Neuronal stem cell (in vitro differentiated cells): ENCODE results near the gene BAZ2B.

Source experiments
- DNase-seq: peaks from one replicate; pipeline ENCODE4 v3.0.0-alpha.2; 2013; ENCODE audit warnings: low spot score
- H2AFZ ChIP-seq: one replicate; pipeline ENCODE4 v1.6.1; 2013; ENCODE audit warnings: mild to moderate bottlenecking, low read length, inconsistent platforms
- H2AK5ac ChIP-seq: 2 replicates; pipeline ENCODE4 v1.6.1; 2013; ENCODE audit warnings: low read depth, mild to moderate bottlenecking, inconsistent platforms, low read length, moderate library complexity, mixed read lengths
- H2BK120ac ChIP-seq: 2 replicates; pipeline ENCODE4 v1.6.1; 2013; ENCODE audit warnings: low read depth, mild to moderate bottlenecking, inconsistent platforms, low read length, moderate library complexity, mixed read lengths
- H2BK12ac ChIP-seq: one replicate; pipeline ENCODE4 v1.6.1; 2013; ENCODE audit warnings: low read length, inconsistent platforms
- H2BK15ac ChIP-seq: 2 replicates; pipeline ENCODE4 v1.6.1; 2013; ENCODE audit warnings: mild to moderate bottlenecking, low read length, inconsistent platforms, mixed read lengths
- H2BK5ac ChIP-seq: one replicate; pipeline ENCODE4 v1.6.1; 2013; ENCODE audit warnings: inconsistent platforms, mild to moderate bottlenecking, low read length, moderate library complexity
- H3K14ac ChIP-seq: one replicate; pipeline ENCODE4 v1.6.1; 2013; ENCODE audit warnings: low read length, inconsistent platforms
- H3K18ac ChIP-seq: 2 replicates; pipeline ENCODE4 v1.6.1; 2013; ENCODE audit warnings: low read length, inconsistent platforms
- H3K23ac ChIP-seq: 2 replicates; pipeline ENCODE4 v1.6.1; 2013; ENCODE audit warnings: low read depth, mild to moderate bottlenecking, mixed read lengths, low read length, inconsistent platforms; ENCODE audit not compliant: poor library complexity
- H3K27ac ChIP-seq: replicated peaks from 3 replicates; pipeline ENCODE4 v1.5.1; 2013; ENCODE audit warnings: low read length, inconsistent platforms
- H3K27me3 ChIP-seq, 3 experiments: 2 replicates each; pipeline ENCODE4 v1.6.1; 2013; ENCODE audit warnings: low read length in 3 of 3, mild to moderate bottlenecking in 2 of 3, inconsistent platforms in 1 of 3, low read depth in 1 of 3, mixed read lengths in 1 of 3, moderate library complexity in 1 of 3; ENCODE audit not compliant: control insufficient read depth in 3 of 3, insufficient read depth in 3 of 3
- H3K36me3 ChIP-seq, 2 donors: replicated peaks in 1 of 2; 2 replicates each; pipeline ENCODE4 v1.6.1; 2013; ENCODE audit warnings: low read length in 2 of 2; ENCODE audit not compliant: control insufficient read depth in 2 of 2, insufficient read depth in 2 of 2
- H3K4ac ChIP-seq: 2 replicates; pipeline ENCODE4 v1.6.1; 2013; ENCODE audit warnings: inconsistent platforms, mild to moderate bottlenecking, low read length, moderate library complexity
- H3K4me1 ChIP-seq, 2 donors: 1 replicate in 1 of 2; 2 replicates in 1 of 2; pipeline ENCODE4 v1.6.1; 2013; ENCODE audit warnings: low read length in 2 of 2, low read depth in 1 of 2; ENCODE audit not compliant: control insufficient read depth in 2 of 2, insufficient read depth in 1 of 2
- H3K4me2 ChIP-seq: one replicate; pipeline ENCODE4 v1.6.1; 2013; ENCODE audit warnings: mild to moderate bottlenecking, low read length, inconsistent platforms; ENCODE audit not compliant: insufficient read depth, poor library complexity, severe bottlenecking
- H3K4me3 ChIP-seq, 2 donors: 2 replicates each; pipeline ENCODE4 v1.5.1; 2013; ENCODE audit warnings: low read length in 2 of 2, mild to moderate bottlenecking in 2 of 2, inconsistent platforms in 1 of 2, moderate library complexity in 1 of 2
- H3K79me1 ChIP-seq: one replicate; pipeline ENCODE4 v1.6.1; 2013; ENCODE audit warnings: low read depth, mild to moderate bottlenecking, inconsistent platforms, low read length, moderate library complexity
- H3K9ac ChIP-seq: one replicate; pipeline ENCODE4 v1.6.1; 2013; ENCODE audit warnings: mild to moderate bottlenecking, low read depth, low read length, inconsistent platforms; ENCODE audit not compliant: poor library complexity
- H3K9me3 ChIP-seq, 2 donors: replicated peaks in 1 of 2; 2 replicates each; pipeline versions ENCODE3 to v1.6.1; 2013; ENCODE audit warnings: low read length in 2 of 2, mild to moderate bottlenecking in 2 of 2, inconsistent platforms in 1 of 2, low read depth in 1 of 2, mixed read lengths in 1 of 2, moderate library complexity in 1 of 2; ENCODE audit not compliant: control insufficient read depth in 2 of 2, insufficient read depth in 1 of 2
- H4K8ac ChIP-seq: one replicate; pipeline ENCODE4 v1.6.1; 2013; ENCODE audit warnings: low read depth, mild to moderate bottlenecking, inconsistent platforms, low read length, moderate library complexity
- H4K91ac ChIP-seq: one replicate; pipeline ENCODE4 v1.6.1; 2013; ENCODE audit warnings: low read length, low read depth, mild to moderate bottlenecking, inconsistent platforms; ENCODE audit not compliant: poor library complexity
- WGBS, 2 donors: extraction: QIAGEN DNeasy Blood & Tissue Kit; methylation state at CpG; one replicate each; pipeline ENCODE4 v1.1.7; 2013; ENCODE audit warnings: missing lambda C conversion rate in 2 of 2, mixed read lengths in 1 of 2; ENCODE audit not compliant: insufficient read length in 2 of 2, insufficient replicate concordance in 1 of 2; ENCODE audit errors: extremely low coverage in 2 of 2; 5-methylcytosine and 5-hydroxymethylcytosine counted together

BAZ2B gene

GRCh38 chr2:159446817-159447216 lies 169.5 kb downstream of the BAZ2B start:
- Histone ChIP-seq H3K18ac (no peak overlapping the region), H3K9ac (no peak overlapping the region), H2BK12ac (no peak overlapping the region), H3K27ac (no peak overlapping the region), H2BK120ac (no peak overlapping the region), H3K36me3 (peaks cover 10 to 67% of the 10 kb centered on the region in 2 donors), H3K4me3 (no peak overlapping the region), H2BK5ac (no peak overlapping the region), H3K23ac (no peak overlapping the region), H3K79me1 (no peaks in the 10 kb centered on the region), H3K27me3 (no peaks in the 10 kb centered on the region), H2AFZ (no peak overlapping the region), H2AK5ac (no peak overlapping the region), H4K91ac (no peak overlapping the region), H3K9me3 (peaks cover 0 to 3% of the 10 kb centered on the region in 2 donors), H4K8ac (no peak overlapping the region), H3K4ac (no peak overlapping the region), H3K14ac (no peak overlapping the region), H3K4me1 (peaks cover 0 to 2% of the 10 kb centered on the region in 2 donors), H2BK15ac (no peak overlapping the region), H3K4me2 (no peak overlapping the region)
- no peak for DNase-seq
- no CpG with 5 or more reads among the region's 2 CpGs for WGBS, 2 donors

GRCh38 chr2:159446201-159446600 lies 170.1 kb downstream of the BAZ2B start:
- no peak overlapping the region for H2AFZ ChIP-seq
- no peak overlapping the region for H3K14ac ChIP-seq
- H3K36me3 ChIP-seq: peaks cover 10 to 73% of the 10 kb centered on the region in 2 donors
- no peak overlapping the region for H2BK15ac ChIP-seq
- no peak overlapping the region for H2BK12ac ChIP-seq
- H4K8ac ChIP-seq: no peak overlapping the region
- H3K23ac ChIP-seq: no peak overlapping the region
- H3K9ac ChIP-seq: no peak overlapping the region
- H3K4me3 ChIP-seq: no peak overlapping the region
- no peak overlapping the region for H2BK120ac ChIP-seq
- H3K4me2 ChIP-seq: no peak overlapping the region
- no peak overlapping the region for H2BK5ac ChIP-seq
- H4K91ac ChIP-seq: no peak overlapping the region
- no CpG with 5 or more reads among the region's 2 CpGs for WGBS, 2 donors
- H2AK5ac ChIP-seq: no peak overlapping the region
- H3K4ac ChIP-seq: no peak overlapping the region
- no peaks in the 10 kb centered on the region for H3K27me3 ChIP-seq
- H3K18ac ChIP-seq: no peak overlapping the region
- H3K79me1 ChIP-seq: no peaks in the 10 kb centered on the region
- DNase-seq: no peak
- peaks cover 0 to 2% of the 10 kb centered on the region in 2 donors for H3K4me1 ChIP-seq
- H3K9me3 ChIP-seq: peaks cover 0 to 3% of the 10 kb centered on the region in 2 donors
- H3K27ac ChIP-seq: no peak overlapping the region

GRCh38 chr2:159445307-159445706 lies 171.0 kb downstream of the BAZ2B start:
- Histone ChIP-seq H3K4me2 (no peak overlapping the region), H2BK15ac (no peak overlapping the region), H3K4me1 (peaks cover 0 to 2% of the 10 kb centered on the region in 2 donors), H4K8ac (no peak overlapping the region), H3K9ac (no peak overlapping the region), H2AK5ac (no peak overlapping the region), H3K27me3 (no peaks in the 10 kb centered on the region), H3K36me3 (peaks cover 10 to 82% of the 10 kb centered on the region in 2 donors), H2BK5ac (no peak overlapping the region), H2BK12ac (no peak overlapping the region), H2BK120ac (no peak overlapping the region), H3K23ac (no peak overlapping the region), H3K79me1 (no peaks in the 10 kb centered on the region), H4K91ac (no peak overlapping the region), H3K9me3 (peaks cover 0 to 3% of the 10 kb centered on the region in 2 donors), H3K14ac (no peak overlapping the region), H3K4ac (no peak overlapping the region), H3K18ac (no peak overlapping the region), H3K27ac (no peak overlapping the region), H2AFZ (no peak overlapping the region), H3K4me3 (no peak overlapping the region)
- no peak for DNase-seq

GRCh38 chr2:159444754-159445153 lies 171.6 kb downstream of the BAZ2B start:
- Histone ChIP-seq H3K27me3 (no peaks in the 10 kb centered on the region), H3K23ac (no peak overlapping the region), H2AK5ac (no peak overlapping the region), H3K79me1 (no peaks in the 10 kb centered on the region), H3K4me3 (no peak overlapping the region), H3K9ac (no peak overlapping the region), H3K9me3 (peaks cover 0 to 3% of the 10 kb centered on the region in 2 donors), H3K27ac (no peak overlapping the region), H3K4me2 (no peak overlapping the region), H4K91ac (no peak overlapping the region), H4K8ac (no peak overlapping the region), H3K18ac (no peak overlapping the region), H3K14ac (no peak overlapping the region), H3K36me3 (peaks cover 10 to 87% of the 10 kb centered on the region in 2 donors), H2BK120ac (no peak overlapping the region), H2BK15ac (no peak overlapping the region), H3K4me1 (peaks cover 0 to 1% of the 10 kb centered on the region in 2 donors), H2AFZ (no peak overlapping the region), H2BK5ac (no peak overlapping the region), H2BK12ac (no peak overlapping the region), H3K4ac (no peak overlapping the region)
- DNase-seq: no peak
